Effector memory CD8-positive, alpha-beta T cell (primary cell): Measurements from ENCODE around the gene PIBF1.
A peak's percentile ranks its signal among the peaks of the same experiment; 100 is the strongest.
"Not testable (repeated sequence)": the region's sequence is repeated elsewhere in the genome, so short reads cannot be mapped to it uniquely, and the experiment has no call there.

Source experiments
- ATAC-seq: fragments of 150-1000 bp; cut with Tn5 transposase; replicated peaks from 2 replicates; pipeline ENCODE4 v1.10.0; 2021; ENCODE audit warnings: mild to moderate bottlenecking, moderate library complexity
- DNase-seq, 3 experiments: peaks; one replicate each; pipeline ENCODE4 v3.0.0; 2021
- H3K27ac Mint-ChIP-seq, 2 donors: one replicate each; pipeline ENCODE4 v1.8.0; 2022; ENCODE audit warnings: mild to moderate bottlenecking in 2 of 2, mixed read lengths in 2 of 2, moderate library complexity in 2 of 2
- H3K27me3 Mint-ChIP-seq, 2 donors: one replicate each; pipeline ENCODE4 v1.8.0; 2022; ENCODE audit warnings: mixed read lengths in 2 of 2
- H3K36me3 Mint-ChIP-seq: one replicate; pipeline ENCODE4 v1.8.0; 2022; ENCODE audit warnings: mild to moderate bottlenecking, moderate library complexity, mixed read lengths; ENCODE audit not compliant: insufficient read depth
- H3K4me1 Mint-ChIP-seq, 2 donors: one replicate each; pipeline ENCODE4 v1.8.0; 2022; ENCODE audit warnings: low read depth in 2 of 2, mixed read lengths in 2 of 2
- H3K4me3 Mint-ChIP-seq, 2 donors: one replicate each; pipeline ENCODE4 v1.8.0; 2022; ENCODE audit warnings: mild to moderate bottlenecking in 2 of 2, mixed read lengths in 2 of 2, moderate library complexity in 2 of 2
- H3K9me3 Mint-ChIP-seq, 2 donors: one replicate each; pipeline ENCODE4 v1.8.0; 2022; ENCODE audit warnings: mixed read lengths in 2 of 2
- total RNA-seq, 9 experiments: gene quantifications; one replicate each; lab custom pipeline; 2026; lab: John Stamatoyannopoulos, UW

The PIBF1 gene
- total RNA-seq, result 39.9 to 77.7 (median 59.3) reads per million in 9 experiments

GRCh38 chr13:72781451-72782439 lies at the start of gene PIBF1, which contains the start of gene DIS3:
PIBF1 (plus strand) TSS chr13:72782133; CDS start chr13:72783470, 1,337 bp downstream.
DIS3 (minus strand) TSS chr13:72781900; CDS start chr13:72781832, 68 bp downstream.
- H3K4me3 Mint-ChIP-seq, result peak within 1 kb of the TSS; percentile 97 to 98
- H3K4me1 Mint-ChIP-seq, result peaks cover 38 to 64% of the 10 kb centered on the region in 2 donors
- no peaks in the 10 kb centered on the region for H3K9me3 Mint-ChIP-seq
- peaks cover 37% of the 10 kb centered on the region for H3K36me3 Mint-ChIP-seq
- H3K27ac Mint-ChIP-seq, result peak within 1 kb of the TSS; percentile 98
- peak; percentile 93 to 95 (median 94) for DNase-seq
- no peaks in the 10 kb centered on the region for H3K27me3 Mint-ChIP-seq
- ATAC-seq, result peak; percentile 94

GRCh38 chr13:72737033-72737432 lies 44.9 kb upstream of the PIBF1 start:
- peaks cover 2 to 26% of the 10 kb centered on the region in 2 donors for H3K4me1 Mint-ChIP-seq
- H3K9me3 Mint-ChIP-seq, result no peaks in the 10 kb centered on the region
- no peak overlapping the region for H3K27ac Mint-ChIP-seq
- ATAC-seq (no peak), DNase-seq (no peak)
- no peak overlapping the region for H3K4me3 Mint-ChIP-seq
- peaks cover 34% of the 10 kb centered on the region for H3K36me3 Mint-ChIP-seq
- H3K27me3 Mint-ChIP-seq, result no peaks in the 10 kb centered on the region

- DNase-seq (no peak), ATAC-seq (no peak)
- no peak overlapping the region for H3K27ac Mint-ChIP-seq
- peaks cover 2 to 21% of the 10 kb centered on the region in 2 donors for H3K4me1 Mint-ChIP-seq
- no peak overlapping the region for H3K4me3 Mint-ChIP-seq
- H3K27me3 Mint-ChIP-seq, result no peaks in the 10 kb centered on the region
- peaks cover 32% of the 10 kb centered on the region for H3K36me3 Mint-ChIP-seq
- H3K9me3 Mint-ChIP-seq, result no peaks in the 10 kb centered on the region
Measured at GRCh38 chr13:72740015-72740414, 41.9 kb upstream of the PIBF1 start.

GRCh38 chr13:72745260-72745659 lies 36.7 kb upstream of the PIBF1 start:
- no peaks in the 10 kb centered on the region for H3K27me3 Mint-ChIP-seq
- DNase-seq (no peak), ATAC-seq (no peak)
- peaks cover 1 to 29% of the 10 kb centered on the region in 2 donors for H3K4me1 Mint-ChIP-seq
- no peak overlapping the region for H3K4me3 Mint-ChIP-seq
- peaks cover 21% of the 10 kb centered on the region for H3K36me3 Mint-ChIP-seq
- no peaks in the 10 kb centered on the region for H3K9me3 Mint-ChIP-seq
- no peak overlapping the region for H3K27ac Mint-ChIP-seq

GRCh38 chr13:72751220-72751619 lies 30.7 kb upstream of the PIBF1 start:
- Mint-ChIP-seq H3K27me3 (no peaks in the 10 kb centered on the region), H3K4me1 (peaks cover 2 to 36% of the 10 kb centered on the region in 2 donors), H3K4me3 (no peak overlapping the region), H3K27ac (peak overlapping the region in 1 of 2 donors; percentile 18), H3K9me3 (peaks cover 3 to 8% of the 10 kb centered on the region in 2 donors), H3K36me3 (peaks cover 51% of the 10 kb centered on the region)
- ATAC-seq (no peak), DNase-seq (no peak)

GRCh38 chr13:72754111-72754510 lies 27.8 kb upstream of the PIBF1 start:
- peaks cover 66% of the 10 kb centered on the region for H3K36me3 Mint-ChIP-seq
- H3K9me3 Mint-ChIP-seq, result peaks cover 3 to 8% of the 10 kb centered on the region in 2 donors
- no peak overlapping the region for H3K4me3 Mint-ChIP-seq
- DNase-seq (no peak), ATAC-seq (no peak)
- H3K4me1 Mint-ChIP-seq, result peaks cover 2 to 27% of the 10 kb centered on the region in 2 donors
- peak overlapping the region in 1 of 2 donors; percentile 28 for H3K27ac Mint-ChIP-seq
- no peaks in the 10 kb centered on the region for H3K27me3 Mint-ChIP-seq

GRCh38 chr13:72757792-72758535 lies 24.0 kb upstream of the PIBF1 start:
- Mint-ChIP-seq H3K36me3 (peaks cover 82% of the 10 kb centered on the region), H3K4me1 (no peaks in the 10 kb centered on the region)
- no peak for ATAC-seq

GRCh38 chr13:72760189-72760588 lies 21.7 kb upstream of the PIBF1 start:
- H3K9me3 Mint-ChIP-seq, result no peaks in the 10 kb centered on the region

More at GRCh38 chr13:72757792-72758535, 24.0 kb upstream of the PIBF1 start:
- H3K27me3 Mint-ChIP-seq, result no peaks in the 10 kb centered on the region
- H3K9me3 Mint-ChIP-seq, result no peaks in the 10 kb centered on the region
- H3K4me3 Mint-ChIP-seq, result no peak overlapping the region
- no peak for DNase-seq
- no peak overlapping the region for H3K27ac Mint-ChIP-seq

GRCh38 chr13:72763411-72763810 lies 18.5 kb upstream of the PIBF1 start:
- H3K27me3 Mint-ChIP-seq, result no peaks in the 10 kb centered on the region
- H3K36me3 Mint-ChIP-seq, result peaks cover 100% of the 10 kb centered on the region
- H3K27ac Mint-ChIP-seq, result no peak overlapping the region
- H3K4me1 Mint-ChIP-seq, result no peaks in the 10 kb centered on the region
- H3K4me3 Mint-ChIP-seq, result no peak overlapping the region
- ATAC-seq (no peak), DNase-seq (no peak)
- no peaks in the 10 kb centered on the region for H3K9me3 Mint-ChIP-seq

More at GRCh38 chr13:72760189-72760588, 21.7 kb upstream of the PIBF1 start:
- H3K27ac Mint-ChIP-seq, result no peak overlapping the region
- ATAC-seq (no peak), DNase-seq (no peak)
- peaks cover 90% of the 10 kb centered on the region for H3K36me3 Mint-ChIP-seq
- no peak overlapping the region for H3K4me3 Mint-ChIP-seq
- no peaks in the 10 kb centered on the region for H3K27me3 Mint-ChIP-seq
- H3K4me1 Mint-ChIP-seq, result no peaks in the 10 kb centered on the region

GRCh38 chr13:72774019-72774418 lies 7.9 kb upstream of the PIBF1 start:
- Mint-ChIP-seq H3K27ac (no peak overlapping the region), H3K9me3 (no peaks in the 10 kb centered on the region), H3K36me3 (peaks cover 90% of the 10 kb centered on the region), H3K27me3 (no peaks in the 10 kb centered on the region), H3K4me1 (peaks cover 10 to 20% of the 10 kb centered on the region in 2 donors), H3K4me3 (no peak overlapping the region)
- DNase-seq (no peak), ATAC-seq (no peak)

GRCh38 chr13:72782717-72783116 lies 784 bp downstream of the PIBF1 start:
- Mint-ChIP-seq H3K9me3 (no peaks in the 10 kb centered on the region), H3K4me1 (peaks cover 33 to 54% of the 10 kb centered on the region in 2 donors), H3K27ac (peak overlapping the region; percentile 98), H3K27me3 (no peaks in the 10 kb centered on the region), H3K36me3 (peaks cover 27% of the 10 kb centered on the region), H3K4me3 (peak overlapping the region; percentile 97 to 98)
- DNase-seq (no peak), ATAC-seq (no peak)

- not testable (repeated sequence) for H3K27ac Mint-ChIP-seq, ATAC-seq, H3K9me3 Mint-ChIP-seq, H3K4me3 Mint-ChIP-seq, H3K27me3 Mint-ChIP-seq, DNase-seq
- Mint-ChIP-seq H3K36me3 (peaks cover 18% of the 10 kb centered on the region), H3K4me1 (peaks cover 26 to 50% of the 10 kb centered on the region in 2 donors)
Measured at GRCh38 chr13:72784679-72785078, 2.7 kb downstream of the PIBF1 start.

- peak overlapping the region in 1 of 2 donors; percentile 5 for H3K27ac Mint-ChIP-seq
- peaks cover 16 to 31% of the 10 kb centered on the region in 2 donors for H3K4me1 Mint-ChIP-seq
- peaks cover 32% of the 10 kb centered on the region for H3K36me3 Mint-ChIP-seq
- ATAC-seq, result no peak
- no peak overlapping the region for H3K4me3 Mint-ChIP-seq
- no peak for DNase-seq
- peaks cover 0 to 1% of the 10 kb centered on the region in 2 donors for H3K9me3 Mint-ChIP-seq
- H3K27me3 Mint-ChIP-seq, result no peaks in the 10 kb centered on the region
Measured at GRCh38 chr13:72788831-72789230, 6.9 kb downstream of the PIBF1 start.
